Endothelial cell of umbilical vein (primary cell): ENCODE data around the gene EEF2K.

Experiments used
- EZH2 ChIP-seq: IDR thresholded peaks from 2 replicates; pipeline ENCODE4 v1.6.1; 2012; ENCODE audit warnings: borderline replicate concordance, low read depth, mild to moderate bottlenecking, moderate library complexity, low read length, inconsistent platforms; ENCODE audit not compliant: severe bottlenecking
- GATA2 ChIP-seq: IDR thresholded peaks from 2 replicates; pipeline ENCODE4 v1.7.0; 2011; ENCODE audit warnings: low read depth, mild to moderate bottlenecking, moderate library complexity, mixed read lengths, low read length; ENCODE audit not compliant: insufficient read length, insufficient read depth
- POLR2A ChIP-seq: IDR thresholded peaks from 2 replicates; pipeline ENCODE4 v1.6.1; 2012; ENCODE audit warnings: low read depth, mild to moderate bottlenecking, control low read depth, low read length
- POLR2AphosphoS5 ChIP-seq: IDR thresholded peaks from 2 replicates; pipeline ENCODE4 v1.6.1; 2012; ENCODE audit warnings: low read depth, mild to moderate bottlenecking, control low read depth, low read length, moderate library complexity; ENCODE audit not compliant: insufficient read depth
- TF ChIP-seq, protein P1 (sequence below), 2 donors: IDR thresholded peaks; 1 replicate in 1 of 2; 2 replicates in 1 of 2; pipeline ENCODE4 v1.5.1; 2011; ENCODE audit warnings: low read length in 2 of 2, mild to moderate bottlenecking in 2 of 2, moderate library complexity in 2 of 2, control low read depth in 1 of 2, inconsistent platforms in 1 of 2, low read depth in 1 of 2; ENCODE audit not compliant: insufficient read depth in 1 of 2; ENCODE audit errors: extremely low read depth in 1 of 2

DNA sequence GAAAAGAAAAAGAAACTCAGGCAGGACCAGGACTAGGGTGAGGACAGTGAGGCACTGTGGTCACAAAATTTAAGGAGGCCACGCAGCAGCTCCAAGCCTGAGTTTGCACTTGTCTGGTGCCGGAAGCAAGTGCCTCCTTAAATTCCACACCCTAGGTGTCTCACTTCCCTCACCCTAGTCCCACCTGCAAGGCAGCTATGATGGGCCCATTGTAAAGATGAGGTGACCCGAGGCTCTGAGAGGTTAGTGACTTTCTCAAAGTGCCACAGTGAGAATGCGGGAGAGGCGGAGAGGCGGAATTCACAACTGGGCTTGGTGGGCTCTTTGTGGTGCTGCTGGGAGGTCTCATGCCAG, 21.5 kb upstream of the EEF2K start:
- TF ChIP-seq, protein P1, sequence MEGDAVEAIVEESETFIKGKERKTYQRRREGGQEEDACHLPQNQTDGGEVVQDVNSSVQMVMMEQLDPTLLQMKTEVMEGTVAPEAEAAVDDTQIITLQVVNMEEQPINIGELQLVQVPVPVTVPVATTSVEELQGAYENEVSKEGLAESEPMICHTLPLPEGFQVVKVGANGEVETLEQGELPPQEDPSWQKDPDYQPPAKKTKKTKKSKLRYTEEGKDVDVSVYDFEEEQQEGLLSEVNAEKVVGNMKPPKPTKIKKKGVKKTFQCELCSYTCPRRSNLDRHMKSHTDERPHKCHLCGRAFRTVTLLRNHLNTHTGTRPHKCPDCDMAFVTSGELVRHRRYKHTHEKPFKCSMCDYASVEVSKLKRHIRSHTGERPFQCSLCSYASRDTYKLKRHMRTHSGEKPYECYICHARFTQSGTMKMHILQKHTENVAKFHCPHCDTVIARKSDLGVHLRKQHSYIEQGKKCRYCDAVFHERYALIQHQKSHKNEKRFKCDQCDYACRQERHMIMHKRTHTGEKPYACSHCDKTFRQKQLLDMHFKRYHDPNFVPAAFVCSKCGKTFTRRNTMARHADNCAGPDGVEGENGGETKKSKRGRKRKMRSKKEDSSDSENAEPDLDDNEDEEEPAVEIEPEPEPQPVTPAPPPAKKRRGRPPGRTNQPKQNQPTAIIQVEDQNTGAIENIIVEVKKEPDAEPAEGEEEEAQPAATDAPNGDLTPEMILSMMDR (IDR thresholded peaks at IDR 0.05; ENCODE audit: extremely low read depth in 1 of 2, insufficient read depth in 1 of 2, low read depth in 1 of 2, low read length in 2 of 2): no peak
- no peak for TF ChIP-seq GATA2
- no peak for TF ChIP-seq EZH2
- TF ChIP-seq POLR2A: no peak
- no peak for TF ChIP-seq POLR2AphosphoS5
